ENCODE measurements around the gene LRPPRC. TPM values are rescaled to one million over a fixed set of nuclear protein-coding genes. Genes with fewer than 3 reads are reported as not detected.

LRPPRC gene
- total and polyA plus RNA-seq, 2 donors from 2014 or later = 66.2 to 71.3 TPM

GRCh38 chr2:43877782-43878464, 117.9 kb downstream of the LRPPRC start:
- Histone ChIP-seq H3K27ac (ENCODE audit: low read depth in 2 of 2, low read length in 2 of 2) (no peak overlapping the region), H3K9me3 (ENCODE audit: control insufficient read depth in 2 of 3, insufficient read depth in 1 of 3, low read length in 3 of 3) (no peaks in the 10 kb centered on the region), H3K9ac (ENCODE audit: low read length in 3 of 3) (no peak overlapping the region), H3K36me3 (ENCODE audit: control insufficient read depth in 2 of 3, insufficient read depth in 3 of 3, low read length in 3 of 3) (no peaks in the 10 kb centered on the region), H3K4me3 (ENCODE audit: low read length in 3 of 3) (no peak overlapping the region), H3K27me3 (ENCODE audit: control insufficient read depth, insufficient read depth, low read length) (no peaks in the 10 kb centered on the region), H3K4me1 (ENCODE audit: control insufficient read depth in 2 of 3, insufficient read depth in 2 of 3, low read depth in 1 of 3, low read length in 3 of 3) (peaks cover 0 to 4% (median 0%) of the 10 kb centered on the region in 3 donors)
- DNase-seq (peak in 4 of 5 donors; percentile 63 to 68 (median 66)), FAIRE-seq (no peak)
- TF ChIP-seq CTCF (IDR thresholded peaks at IDR 0.05; ENCODE audit: borderline replicate concordance, extremely low read depth, insufficient read depth) = peak; percentile 94
- intact Hi-C loops (cut with DNase I) = no loop called here

- intact Hi-C loops (cut with DNase I) = no loop called here
Measured at GRCh38 chr2:43874776-43875451, 120.9 kb downstream of the LRPPRC start.

GRCh38 chr2:43872151-43872550, 123.6 kb downstream of the LRPPRC start:
- no peak for TF ChIP-seq CTCF (IDR thresholded peaks at IDR 0.05; ENCODE audit: borderline replicate concordance, extremely low read depth, insufficient read depth)
- intact Hi-C loops (cut with DNase I) = no loop called here
- Histone ChIP-seq H3K36me3 (ENCODE audit: control insufficient read depth in 2 of 3, insufficient read depth in 3 of 3, low read length in 3 of 3) (no peaks in the 10 kb centered on the region), H3K9me3 (ENCODE audit: control insufficient read depth in 2 of 3, insufficient read depth in 1 of 3, low read length in 3 of 3) (no peaks in the 10 kb centered on the region), H3K27ac (ENCODE audit: low read depth in 2 of 2, low read length in 2 of 2) (no peak overlapping the region), H3K4me3 (ENCODE audit: low read length in 3 of 3) (no peak overlapping the region), H3K27me3 (ENCODE audit: control insufficient read depth, insufficient read depth, low read length) (no peaks in the 10 kb centered on the region), H3K9ac (ENCODE audit: low read length in 3 of 3) (no peak overlapping the region), H3K4me1 (ENCODE audit: control insufficient read depth in 2 of 3, insufficient read depth in 2 of 3, low read depth in 1 of 3, low read length in 3 of 3) (no peaks in the 10 kb centered on the region)
- no peak for FAIRE-seq
- DNase-seq = no peak

More at GRCh38 chr2:43874776-43875451, 120.9 kb downstream of the LRPPRC start:
- Histone ChIP-seq H3K9me3 (ENCODE audit: control insufficient read depth in 2 of 3, insufficient read depth in 1 of 3, low read length in 3 of 3) (no peaks in the 10 kb centered on the region), H3K4me1 (ENCODE audit: control insufficient read depth in 2 of 3, insufficient read depth in 2 of 3, low read depth in 1 of 3, low read length in 3 of 3) (no peaks in the 10 kb centered on the region), H3K27me3 (ENCODE audit: control insufficient read depth, insufficient read depth, low read length) (no peaks in the 10 kb centered on the region), H3K9ac (ENCODE audit: low read length in 3 of 3) (no peak overlapping the region), H3K4me3 (ENCODE audit: low read length in 3 of 3) (no peak overlapping the region), H3K27ac (ENCODE audit: low read depth in 2 of 2, low read length in 2 of 2) (no peak overlapping the region), H3K36me3 (ENCODE audit: control insufficient read depth in 2 of 3, insufficient read depth in 3 of 3, low read length in 3 of 3) (no peaks in the 10 kb centered on the region)
- TF ChIP-seq CTCF (IDR thresholded peaks at IDR 0.05; ENCODE audit: borderline replicate concordance, extremely low read depth, insufficient read depth) = no peak
- no peak for FAIRE-seq
- no peak for DNase-seq

Data from kidney (tissue), 14 donors.